ENCODE results near the gene AKT1. TPM values are rescaled to one million over a fixed set of nuclear protein-coding genes. Genes with fewer than 3 reads are reported as not detected.

The AKT1 gene
- total and polyA plus RNA-seq, 2 of the 13 experiments (the other 11 are each of a cell fraction or from before 2014, with no cell fraction given) = 96.2 to 116 TPM

- peak; percentile 69; the same call in 1 of the 2 replicates for TF ChIP-seq SPEN (CRISPR knock-in tag; IDR thresholded peaks at IDR 0.05; ENCODE audit: low read depth)
- TF ChIP-seq BCL6 (CRISPR knock-in tag; IDR thresholded peaks at IDR 0.05) = peak; percentile 51; the same call in 1 of the 2 replicates
- peak; percentile 53; the same call in 1 of the 2 replicates for TF ChIP-seq ZNF567 (CRISPR knock-in tag; IDR thresholded peaks at IDR 0.05; ENCODE audit: borderline replicate concordance)
- TF ChIP-seq KDM2A (CRISPR knock-in tag; IDR thresholded peaks at IDR 0.05; ENCODE audit: borderline replicate concordance, low read depth) = peak; percentile 92
- TF ChIP-seq IRF9 (CRISPR knock-in tag; IDR thresholded peaks at IDR 0.05; ENCODE audit: borderline replicate concordance) = peak; percentile 84; the same call in 1 of the 2 replicates
- no peak for TF ChIP-seq MYNN (CRISPR knock-in tag; IDR thresholded peaks at IDR 0.05; ENCODE audit: low read depth)
- TF ChIP-seq, protein P1, sequence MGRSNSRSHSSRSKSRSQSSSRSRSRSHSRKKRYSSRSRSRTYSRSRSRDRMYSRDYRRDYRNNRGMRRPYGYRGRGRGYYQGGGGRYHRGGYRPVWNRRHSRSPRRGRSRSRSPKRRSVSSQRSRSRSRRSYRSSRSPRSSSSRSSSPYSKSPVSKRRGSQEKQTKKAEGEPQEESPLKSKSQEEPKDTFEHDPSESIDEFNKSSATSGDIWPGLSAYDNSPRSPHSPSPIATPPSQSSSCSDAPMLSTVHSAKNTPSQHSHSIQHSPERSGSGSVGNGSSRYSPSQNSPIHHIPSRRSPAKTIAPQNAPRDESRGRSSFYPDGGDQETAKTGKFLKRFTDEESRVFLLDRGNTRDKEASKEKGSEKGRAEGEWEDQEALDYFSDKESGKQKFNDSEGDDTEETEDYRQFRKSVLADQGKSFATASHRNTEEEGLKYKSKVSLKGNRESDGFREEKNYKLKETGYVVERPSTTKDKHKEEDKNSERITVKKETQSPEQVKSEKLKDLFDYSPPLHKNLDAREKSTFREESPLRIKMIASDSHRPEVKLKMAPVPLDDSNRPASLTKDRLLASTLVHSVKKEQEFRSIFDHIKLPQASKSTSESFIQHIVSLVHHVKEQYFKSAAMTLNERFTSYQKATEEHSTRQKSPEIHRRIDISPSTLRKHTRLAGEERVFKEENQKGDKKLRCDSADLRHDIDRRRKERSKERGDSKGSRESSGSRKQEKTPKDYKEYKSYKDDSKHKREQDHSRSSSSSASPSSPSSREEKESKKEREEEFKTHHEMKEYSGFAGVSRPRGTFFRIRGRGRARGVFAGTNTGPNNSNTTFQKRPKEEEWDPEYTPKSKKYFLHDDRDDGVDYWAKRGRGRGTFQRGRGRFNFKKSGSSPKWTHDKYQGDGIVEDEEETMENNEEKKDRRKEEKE (IDR thresholded peaks at IDR 0.05) = no peak
- TF ChIP-seq ZNF547 (CRISPR knock-in tag; IDR thresholded peaks at IDR 0.05) = peak; percentile 63; the same call in 1 of the 2 replicates
- peak; percentile 70; the same call in 1 of the 2 replicates for TF ChIP-seq ZNF761 (CRISPR knock-in tag; conservative IDR thresholded peaks at IDR 0.05)
- TF ChIP-seq GATA4 (IDR thresholded peaks at IDR 0.05; ENCODE audit: borderline replicate concordance, low read depth) = no peak
- no peak for TF ChIP-seq KLF9 (CRISPR knock-in tag; IDR thresholded peaks at IDR 0.05; ENCODE audit: low read depth)
- peak; percentile 22; the same call in 1 of the 2 replicates for TF ChIP-seq ZNF205 (CRISPR knock-in tag; IDR thresholded peaks at IDR 0.05)
- peak; percentile 55 for TF ChIP-seq HNF4A (CRISPR knock-in tag; IDR thresholded peaks at IDR 0.05)
- 0 out of 2 replicates have a peak, but pooled peaks have one; percentile 36 for TF ChIP-seq ZNF343 (CRISPR knock-in tag; IDR thresholded peaks at IDR 0.05)
- TF ChIP-seq, protein P2, sequence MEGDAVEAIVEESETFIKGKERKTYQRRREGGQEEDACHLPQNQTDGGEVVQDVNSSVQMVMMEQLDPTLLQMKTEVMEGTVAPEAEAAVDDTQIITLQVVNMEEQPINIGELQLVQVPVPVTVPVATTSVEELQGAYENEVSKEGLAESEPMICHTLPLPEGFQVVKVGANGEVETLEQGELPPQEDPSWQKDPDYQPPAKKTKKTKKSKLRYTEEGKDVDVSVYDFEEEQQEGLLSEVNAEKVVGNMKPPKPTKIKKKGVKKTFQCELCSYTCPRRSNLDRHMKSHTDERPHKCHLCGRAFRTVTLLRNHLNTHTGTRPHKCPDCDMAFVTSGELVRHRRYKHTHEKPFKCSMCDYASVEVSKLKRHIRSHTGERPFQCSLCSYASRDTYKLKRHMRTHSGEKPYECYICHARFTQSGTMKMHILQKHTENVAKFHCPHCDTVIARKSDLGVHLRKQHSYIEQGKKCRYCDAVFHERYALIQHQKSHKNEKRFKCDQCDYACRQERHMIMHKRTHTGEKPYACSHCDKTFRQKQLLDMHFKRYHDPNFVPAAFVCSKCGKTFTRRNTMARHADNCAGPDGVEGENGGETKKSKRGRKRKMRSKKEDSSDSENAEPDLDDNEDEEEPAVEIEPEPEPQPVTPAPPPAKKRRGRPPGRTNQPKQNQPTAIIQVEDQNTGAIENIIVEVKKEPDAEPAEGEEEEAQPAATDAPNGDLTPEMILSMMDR (CRISPR knock-in tag; IDR thresholded peaks at IDR 0.05) = peak; percentile 95
- TF ChIP-seq PRDM4 (CRISPR knock-in tag; IDR thresholded peaks at IDR 0.05; ENCODE audit: borderline replicate concordance) = no peak
- TF ChIP-seq, protein P3, sequence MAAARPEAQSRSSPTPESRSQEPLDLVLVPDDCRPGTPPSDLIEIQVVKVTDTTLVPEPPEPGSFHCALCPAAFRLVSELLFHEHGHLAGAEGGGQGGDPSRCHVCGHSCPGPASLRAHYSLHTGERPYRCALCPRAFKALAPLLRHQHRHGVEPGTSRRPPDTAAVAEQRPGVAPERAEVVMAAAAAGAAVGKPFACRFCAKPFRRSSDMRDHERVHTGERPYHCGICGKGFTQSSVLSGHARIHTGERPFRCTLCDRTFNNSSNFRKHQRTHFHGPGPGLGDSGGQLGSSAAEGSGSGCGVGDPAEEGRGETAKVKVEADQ (CRISPR knock-in tag; IDR thresholded peaks at IDR 0.05; ENCODE audit: borderline replicate concordance) = peak; percentile 62; the same call in 1 of the 2 replicates
- TF ChIP-seq ZNF33B (CRISPR knock-in tag; IDR thresholded peaks at IDR 0.05) = no peak
- peak; percentile 91 for TF ChIP-seq STAG1 (CRISPR knock-in tag; IDR thresholded peaks at IDR 0.05)
Measured at GRCh38 chr14:104768437-104769323, 26.9 kb downstream of the AKT1 start (continued).
